Hepatocyte (in vitro differentiated cells): ENCODE measurements around the gene VWA8. TPM values are rescaled to one million over a fixed set of nuclear protein-coding genes. Genes with fewer than 3 reads are reported as not detected.
A peak's percentile ranks its signal among the peaks of the same experiment; 100 is the strongest.

Experiments used
- DNase-seq: peaks from one replicate; pipeline ENCODE4 v3.0.0-alpha.2; 2016; ENCODE audit warnings: low spot score
- H2AFZ ChIP-seq: fragments of 200-600 bp; sonication (generic); 2 replicates; pipeline ENCODE4 v1.6.0; 2016; ENCODE audit warnings: antibody characterized with exemption, mild to moderate bottlenecking
- H3K27ac ChIP-seq: fragments of 200-600 bp; sonication (generic); 2 replicates; pipeline ENCODE4 v1.5.1; 2016; ENCODE audit warnings: mild to moderate bottlenecking
- H3K27me3 ChIP-seq: fragments of 200-600 bp; sonication (generic); 2 replicates; pipeline ENCODE4 v1.6.1; 2016
- H3K36me3 ChIP-seq: fragments of 200-600 bp; sonication (generic); replicated peaks from 2 replicates; pipeline ENCODE4 v1.5.1; 2016; ENCODE audit warnings: low read depth; ENCODE audit not compliant: insufficient read depth
- H3K4me1 ChIP-seq: fragments of 200-600 bp; sonication (generic); 2 replicates; pipeline ENCODE4 v1.5.1; 2016; ENCODE audit warnings: mild to moderate bottlenecking, moderate library complexity; ENCODE audit not compliant: insufficient read depth
- H3K4me2 ChIP-seq: fragments of 200-600 bp; sonication (generic); 2 replicates; pipeline ENCODE4 v1.6.0; 2016
- H3K4me3 ChIP-seq: fragments of 200-600 bp; sonication (generic); 2 replicates; pipeline ENCODE4 v1.5.1; 2016; ENCODE audit warnings: mild to moderate bottlenecking
- H3K79me2 ChIP-seq: fragments of 200-600 bp; sonication (generic); 2 replicates; pipeline ENCODE4 v1.6.0; 2017; ENCODE audit warnings: mild to moderate bottlenecking
- H3K9me2 ChIP-seq: fragments of 200-600 bp; sonication (generic); replicated peaks from 2 replicates; pipeline ENCODE4 v1.6.0; 2017; ENCODE audit warnings: mild to moderate bottlenecking; ENCODE audit not compliant: insufficient read depth
- H3K9me3 ChIP-seq: fragments of 200-600 bp; sonication (generic); 2 replicates; pipeline ENCODE4 v1.5.1; 2016; ENCODE audit warnings: low read depth, mild to moderate bottlenecking
- H4K20me1 ChIP-seq: fragments of 200-600 bp; sonication (generic); 2 replicates; pipeline ENCODE4 v1.6.0; 2016; ENCODE audit warnings: mild to moderate bottlenecking; ENCODE audit not compliant: insufficient read depth, poor library complexity, severe bottlenecking
- CTCF ChIP-seq: fragments of 200-600 bp; sonication (generic); IDR thresholded peaks from 2 replicates; pipeline ENCODE4 v1.5.1; 2016; ENCODE audit warnings: antibody characterized with exemption, mild to moderate bottlenecking; ENCODE audit not compliant: poor library complexity
- EZH2 ChIP-seq: fragments of 200-600 bp; sonication (generic); IDR thresholded peaks from 2 replicates; pipeline ENCODE4 v1.6.1; 2016; ENCODE audit warnings: antibody characterized with exemption, mild to moderate bottlenecking, borderline replicate concordance
- EZH2phosphoT487 ChIP-seq: fragments of 200-600 bp; sonication (generic); IDR thresholded peaks from one replicate; pipeline ENCODE4 v1.6.1; 2018; ENCODE audit warnings: antibody characterized with exemption, mild to moderate bottlenecking, low read depth, moderate library complexity; ENCODE audit not compliant: unreplicated experiment, severe bottlenecking
- WGBS: methylation state at CpG from one replicate; pipeline ENCODE4 v1.1.6; 2016; ENCODE audit warnings: low lambda C conversion rate; ENCODE audit errors: missing lambda C conversion rate; 5-methylcytosine and 5-hydroxymethylcytosine counted together
- polyA plus RNA-seq: library from polyadenylated mRNA; unstranded; fragments of >200 nt; fragmentation: Nextera tagmentation; extraction: Ambion mirVana; gene quantifications from 2 replicates; pipeline ENCODE4 v1.2.1, GENCODE V29; 2016
- total RNA-seq: library from RNA; depleted of rRNA; stranded (reverse); fragments of >200 nt; gene quantifications from 2 replicates; pipeline ENCODE4 v1.2.3, GENCODE V29; 2014

VWA8 gene
- total and polyA plus RNA-seq, 2 experiments from 2014 or later = 4.9 to 19.5 TPM

- no peaks in the 10 kb centered on the region for H3K27me3 ChIP-seq
- H3K4me2 ChIP-seq = no peak overlapping the region
- no peaks in the 10 kb centered on the region for H3K9me2 ChIP-seq
- no peaks in the 10 kb centered on the region for H3K79me2 ChIP-seq
- H3K36me3 ChIP-seq = no peaks in the 10 kb centered on the region
- H4K20me1 ChIP-seq = no peaks in the 10 kb centered on the region
- H3K27ac ChIP-seq = no peak overlapping the region
- no peak overlapping the region for H3K4me3 ChIP-seq
- WGBS = 79% methylated on average over 2 of the region's 2 CpGs
- no peak for DNase-seq
- H2AFZ ChIP-seq = peak overlapping the region; percentile 26
- peaks cover 3% of the 10 kb centered on the region for H3K4me1 ChIP-seq
- no peaks in the 10 kb centered on the region for H3K9me3 ChIP-seq
- TF ChIP-seq EZH2 = no peak
These were observed 41.2 kb upstream of the VWA8 start for GRCh38 chr13:42002066-42002465.

- Histone ChIP-seq H3K27ac (no peak overlapping the region), H3K9me3 (no peaks in the 10 kb centered on the region), H3K9me2 (no peaks in the 10 kb centered on the region), H4K20me1 (no peaks in the 10 kb centered on the region), H3K4me2 (peak overlapping the region; percentile 51), H2AFZ (peak overlapping the region; percentile 26), H3K79me2 (no peaks in the 10 kb centered on the region), H3K27me3 (no peaks in the 10 kb centered on the region), H3K4me1 (peaks cover 3% of the 10 kb centered on the region), H3K36me3 (no peaks in the 10 kb centered on the region), H3K4me3 (no peak overlapping the region)
- TF ChIP-seq EZH2 (no peak), EZH2phosphoT487 (no peak), CTCF (no peak)
- peak; percentile 58 for DNase-seq
- 32% methylated on average over 6 of the region's 6 CpGs for WGBS
These were observed 40.7 kb upstream of the VWA8 start for GRCh38 chr13:42001580-42001979.

GRCh38 chr13:42000846-42001245, 39.9 kb upstream of the VWA8 start:
- H3K4me2 ChIP-seq = no peak overlapping the region
- WGBS = 48% methylated on average over 2 of the region's 2 CpGs
- no peaks in the 10 kb centered on the region for H3K36me3 ChIP-seq
- no peak overlapping the region for H3K27ac ChIP-seq
- H3K4me1 ChIP-seq = peaks cover 5% of the 10 kb centered on the region
- H3K4me3 ChIP-seq = no peak overlapping the region
- no peaks in the 10 kb centered on the region for H3K9me3 ChIP-seq
- no peaks in the 10 kb centered on the region for H3K27me3 ChIP-seq
- TF ChIP-seq EZH2 (no peak), CTCF (no peak), EZH2phosphoT487 (no peak)
- no peak overlapping the region for H2AFZ ChIP-seq
- no peaks in the 10 kb centered on the region for H3K9me2 ChIP-seq
- no peaks in the 10 kb centered on the region for H4K20me1 ChIP-seq
- no peaks in the 10 kb centered on the region for H3K79me2 ChIP-seq
- no peak for DNase-seq

GRCh38 chr13:41997396-41997795, 36.5 kb upstream of the VWA8 start:
- peaks cover 7% of the 10 kb centered on the region for H3K4me1 ChIP-seq
- H3K27me3 ChIP-seq = no peaks in the 10 kb centered on the region
- no peak overlapping the region for H3K4me3 ChIP-seq
- TF ChIP-seq CTCF (no peak), EZH2 (no peak), EZH2phosphoT487 (no peak)
- no peak overlapping the region for H3K27ac ChIP-seq
- H2AFZ ChIP-seq = no peak overlapping the region
- H3K9me3 ChIP-seq = no peaks in the 10 kb centered on the region
- H3K4me2 ChIP-seq = no peak overlapping the region
- no peaks in the 10 kb centered on the region for H4K20me1 ChIP-seq
- H3K79me2 ChIP-seq = no peaks in the 10 kb centered on the region
- WGBS = 68% methylated on average over 1 of the region's 1 CpG
- H3K9me2 ChIP-seq = no peaks in the 10 kb centered on the region
- no peaks in the 10 kb centered on the region for H3K36me3 ChIP-seq
- DNase-seq = no peak
